Liver (tissue), 3 donors: Measurements from ENCODE around the gene FGF5.
"Not testable (repeated sequence)": the region's sequence is repeated elsewhere in the genome, so short reads cannot be mapped to it uniquely, and the experiment has no call there.

Experiments used
- GABPA ChIP-seq, 2 donors: IDR thresholded peaks in 1 of 2; conservative IDR thresholded peaks in 1 of 2; 2 replicates each; pipeline ENCODE4 v1.6.1; 2016; ENCODE audit warnings: antibody characterized with exemption in 2 of 2, mild to moderate bottlenecking in 1 of 2, moderate library complexity in 1 of 2
- JUND ChIP-seq, 2 donors: IDR thresholded peaks; 2 replicates each; pipeline ENCODE4 v1.6.1; 2016; ENCODE audit warnings: antibody characterized with exemption in 2 of 2
- TAF1 ChIP-seq: conservative IDR thresholded peaks from 2 replicates; pipeline ENCODE4 v1.6.1; 2016; ENCODE audit warnings: antibody characterized with exemption, mild to moderate bottlenecking
- YY1 ChIP-seq: IDR thresholded peaks from 2 replicates; pipeline ENCODE4 v1.6.1; 2016; ENCODE audit warnings: antibody characterized with exemption, mild to moderate bottlenecking
- TF ChIP-seq, protein P1 (sequence below): fragments of 150-350 bp; IDR thresholded peaks from 2 replicates; pipeline ENCODE4 v1.5.1; 2017; ENCODE audit warnings: improper control_type of control experiment, low read depth, low read length; ENCODE audit not compliant: missing input control
- donor health status: healthy.
- donor health status: healthy.

DNA sequence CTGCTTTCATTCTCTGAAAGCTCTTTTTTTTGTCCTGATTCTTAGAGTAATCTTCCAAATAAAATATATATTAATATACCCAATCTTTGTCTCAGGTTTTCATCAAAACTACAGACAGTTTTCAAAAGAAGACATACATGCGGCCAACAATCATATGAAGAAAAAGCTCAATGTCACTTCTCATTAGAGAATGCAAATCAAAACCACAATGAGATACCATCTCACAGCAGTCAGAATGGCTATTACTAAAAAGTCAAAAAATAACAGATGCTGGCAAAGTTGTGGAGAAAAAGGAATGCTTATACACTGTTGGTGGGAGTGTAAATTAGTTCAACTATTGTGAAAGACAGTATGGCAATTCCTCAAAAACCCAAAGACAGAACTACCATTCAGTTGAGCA, 19.0 kb upstream of the FGF5 start:
- TF ChIP-seq, protein P1, sequence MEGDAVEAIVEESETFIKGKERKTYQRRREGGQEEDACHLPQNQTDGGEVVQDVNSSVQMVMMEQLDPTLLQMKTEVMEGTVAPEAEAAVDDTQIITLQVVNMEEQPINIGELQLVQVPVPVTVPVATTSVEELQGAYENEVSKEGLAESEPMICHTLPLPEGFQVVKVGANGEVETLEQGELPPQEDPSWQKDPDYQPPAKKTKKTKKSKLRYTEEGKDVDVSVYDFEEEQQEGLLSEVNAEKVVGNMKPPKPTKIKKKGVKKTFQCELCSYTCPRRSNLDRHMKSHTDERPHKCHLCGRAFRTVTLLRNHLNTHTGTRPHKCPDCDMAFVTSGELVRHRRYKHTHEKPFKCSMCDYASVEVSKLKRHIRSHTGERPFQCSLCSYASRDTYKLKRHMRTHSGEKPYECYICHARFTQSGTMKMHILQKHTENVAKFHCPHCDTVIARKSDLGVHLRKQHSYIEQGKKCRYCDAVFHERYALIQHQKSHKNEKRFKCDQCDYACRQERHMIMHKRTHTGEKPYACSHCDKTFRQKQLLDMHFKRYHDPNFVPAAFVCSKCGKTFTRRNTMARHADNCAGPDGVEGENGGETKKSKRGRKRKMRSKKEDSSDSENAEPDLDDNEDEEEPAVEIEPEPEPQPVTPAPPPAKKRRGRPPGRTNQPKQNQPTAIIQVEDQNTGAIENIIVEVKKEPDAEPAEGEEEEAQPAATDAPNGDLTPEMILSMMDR: not testable (repeated sequence)
- not testable (repeated sequence) for TF ChIP-seq YY1; TAF1; JUND (IDR thresholded peaks at IDR 0.05); GABPA (IDR thresholded peaks at IDR 0.05 in 1 of 2, conservative IDR thresholded peaks at IDR 0.05 in 1 of 2)
